DMS79 treated with DMSO at 0.1 percent for 48 hours (cell line): ENCODE data around the gene DDRGK1.
"Not testable (repeated sequence)": the region's sequence is repeated elsewhere in the genome, so short reads cannot be mapped to it uniquely, and the experiment has no call there.

Experiments
- DNase-seq: peaks from one replicate; lab custom pipeline; 2025; lab: John Stamatoyannopoulos, UW

Gene DDRGK1

DNA sequence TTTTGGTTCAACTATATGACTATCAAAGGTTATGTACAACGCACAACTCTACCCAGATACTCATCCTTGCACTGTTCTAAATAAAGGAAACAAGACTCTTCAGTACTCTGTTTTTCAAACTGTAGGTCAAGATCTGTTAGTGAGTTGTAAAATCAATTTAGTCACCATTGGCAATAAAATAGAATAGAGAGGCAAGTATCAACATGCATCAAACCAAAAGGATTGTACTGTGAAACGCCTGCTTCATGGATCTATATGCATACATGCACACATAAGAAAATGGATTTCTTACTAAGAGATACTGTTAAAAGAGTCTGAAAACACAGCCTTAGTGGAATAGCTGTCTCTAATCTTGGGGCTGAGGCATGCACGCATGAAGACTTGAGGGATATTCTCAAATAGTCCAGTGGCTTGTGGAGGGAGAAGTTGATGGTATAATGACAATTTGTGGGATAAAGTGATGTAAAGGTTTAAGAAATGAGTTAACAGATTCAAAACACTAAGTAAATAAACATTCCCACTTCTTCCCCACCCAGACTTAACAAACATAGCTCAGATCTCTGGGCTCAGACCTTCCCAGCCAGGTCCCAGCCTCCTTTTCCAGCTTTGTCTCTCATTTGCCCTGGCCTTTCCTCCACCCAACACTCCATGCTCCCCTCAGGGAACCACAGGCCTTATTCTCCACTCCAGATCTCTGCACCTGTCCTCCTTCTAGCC is 20.4 kb downstream of the DDRGK1 start:
- no peak for DNase-seq

GRCh38 chr20:3182429-3182828 is 22.1 kb downstream of the DDRGK1 start:
- not testable (repeated sequence) for DNase-seq

DNA sequence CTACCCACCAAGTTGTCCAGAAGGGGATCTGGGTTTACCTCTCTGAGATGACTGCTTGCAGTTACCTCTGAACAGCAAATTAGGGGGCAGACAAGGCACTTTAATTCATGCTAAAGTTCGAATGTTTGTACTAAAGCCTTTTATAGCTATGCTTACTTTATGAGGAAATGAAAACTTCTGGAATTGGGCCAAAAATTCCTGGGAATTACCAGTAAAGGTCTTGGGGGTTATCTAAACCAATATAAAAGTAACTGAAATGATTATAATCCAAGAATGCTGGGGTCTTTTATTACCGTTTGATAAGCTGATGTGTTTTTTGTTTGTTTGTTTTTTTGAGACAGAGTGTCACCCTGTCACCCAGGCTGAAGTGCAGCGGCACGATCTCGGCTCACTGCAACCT is 23.2 kb downstream of the DDRGK1 start:
- no peak for DNase-seq

- DNase-seq, result no peak
Measured at GRCh38 chr20:3180319-3180718, 24.2 kb downstream of the DDRGK1 start.

- no peak for DNase-seq
Measured at GRCh38 chr20:3177746-3178485, 26.6 kb downstream of the DDRGK1 start.

GRCh38 chr20:3175270-3175669 is 29.2 kb downstream of the DDRGK1 start:
- no peak for DNase-seq

GRCh38 chr20:3174442-3175261 is 29.8 kb downstream of the DDRGK1 start:
- DNase-seq, result no peak

DNA sequence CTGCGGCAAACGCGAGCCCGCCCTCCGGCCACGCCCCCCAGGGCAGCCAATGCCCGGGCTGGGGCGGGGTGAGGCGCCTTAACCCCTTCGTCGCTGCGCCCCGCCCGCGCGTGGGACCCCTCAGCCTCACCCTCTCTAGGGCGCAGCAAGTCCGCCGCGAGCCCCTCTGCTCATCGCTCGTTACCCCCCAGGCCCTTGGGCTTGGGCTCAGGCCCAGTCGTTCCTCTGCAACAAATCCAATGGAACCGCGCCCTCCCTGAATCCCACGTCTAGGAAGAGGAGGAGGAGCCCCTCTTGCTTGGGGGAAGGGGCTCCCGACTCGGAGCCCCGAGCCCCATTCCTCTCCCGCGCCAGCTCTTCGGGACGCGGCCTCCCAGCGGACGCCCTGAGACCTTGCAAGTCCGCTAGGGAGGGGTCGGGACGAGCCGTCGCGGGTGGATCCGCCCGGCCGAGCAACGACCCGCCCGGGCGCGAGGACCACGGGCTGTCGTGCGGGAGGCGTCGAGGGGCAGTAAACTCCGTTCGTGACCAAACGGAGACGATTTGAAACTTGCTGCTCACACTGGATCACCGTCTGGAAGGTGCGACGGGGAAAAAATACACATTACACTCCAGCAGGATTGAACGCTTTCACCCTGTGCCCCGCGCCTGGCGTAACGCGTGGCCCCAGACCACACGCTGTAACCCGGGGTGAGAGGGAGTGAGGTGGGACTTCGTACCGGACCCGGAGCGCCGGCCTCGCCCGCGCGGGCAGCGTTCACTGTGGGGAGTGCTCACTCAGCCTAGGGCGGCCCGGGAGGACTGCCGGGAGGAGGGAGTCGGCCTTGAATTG is 30.7 kb downstream of the DDRGK1 start:
- DNase-seq, result peak; percentile 63

DNA sequence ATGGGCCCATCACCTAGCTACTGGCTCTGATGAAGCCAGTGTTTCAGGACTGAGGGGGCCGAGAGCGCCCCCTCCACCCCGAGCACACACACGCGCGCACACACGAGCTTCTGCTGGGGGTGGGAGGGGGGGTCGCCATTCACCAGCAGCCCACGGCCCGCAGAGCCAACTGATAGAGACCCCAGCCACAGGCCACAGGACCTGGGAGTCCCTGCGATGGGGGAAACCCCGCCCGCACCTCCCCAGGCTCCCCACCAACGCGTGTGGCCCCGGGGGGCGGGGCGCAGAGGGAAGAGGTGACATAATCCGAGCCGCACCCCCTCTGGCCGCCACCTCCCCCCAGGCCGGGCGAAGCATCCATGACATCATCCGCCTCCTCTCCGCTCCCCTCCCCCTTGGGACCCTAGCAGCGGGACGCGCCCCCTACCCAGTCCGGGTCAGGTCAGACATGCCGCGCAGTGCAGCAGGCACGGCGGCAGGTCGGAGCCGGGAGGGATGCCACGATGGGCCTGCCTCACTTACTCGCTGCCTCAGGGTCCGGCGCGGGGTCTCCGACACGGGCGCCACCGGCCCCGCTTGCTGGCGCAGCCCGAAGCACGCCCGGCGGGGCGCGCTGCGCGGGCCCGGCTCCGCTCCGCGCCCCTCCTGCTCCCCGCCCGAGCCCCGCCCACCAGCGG is 31.4 kb downstream of the DDRGK1 start, which contains the start of gene LZTS3:
TSS of gene LZTS3 (minus strand) at position 617 of the 677 bp plus-strand sequence. CDS start 6,386 bp downstream, outside the sequence.
- DNase-seq, result peak; percentile 5

- no peak for DNase-seq
Measured at GRCh38 chr20:3172126-3172932, 32.2 kb downstream of the DDRGK1 start.

DNA sequence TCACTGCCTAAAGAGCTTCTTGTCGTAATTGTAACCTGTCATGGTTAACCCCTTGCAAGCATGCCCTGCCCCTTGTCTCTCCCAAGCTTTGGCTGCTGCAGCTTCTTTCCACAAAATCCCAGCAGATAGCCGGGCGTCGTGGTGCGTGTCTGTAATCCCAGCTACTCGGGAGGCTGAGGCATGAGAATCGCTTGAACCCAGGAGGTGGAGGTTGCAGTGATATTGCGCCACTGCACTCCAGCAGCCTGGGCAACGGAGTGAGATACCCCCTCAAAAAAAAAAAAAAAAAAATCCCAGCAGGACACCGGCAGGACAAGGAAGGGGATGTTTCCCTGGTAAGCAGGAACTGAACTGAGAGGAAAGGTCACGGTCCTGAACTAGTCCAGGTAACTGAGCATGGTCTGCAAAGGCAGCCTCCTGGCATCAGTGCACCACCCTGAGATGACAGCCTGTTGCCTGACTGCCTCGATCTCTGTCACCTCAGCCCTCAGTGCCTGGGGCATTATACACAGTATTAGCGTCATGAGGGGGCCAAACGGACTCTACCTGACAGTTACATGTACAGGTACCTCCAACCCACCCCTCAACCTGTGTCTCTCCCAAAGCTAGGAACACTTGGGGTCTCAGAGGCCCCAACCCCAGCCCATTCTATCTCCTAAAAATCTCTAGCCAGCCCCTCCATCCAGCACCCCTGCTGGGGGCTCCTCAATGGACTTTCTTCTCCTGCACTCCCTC is 32.9 kb downstream of the DDRGK1 start:
- DNase-seq, result no peak

DNA sequence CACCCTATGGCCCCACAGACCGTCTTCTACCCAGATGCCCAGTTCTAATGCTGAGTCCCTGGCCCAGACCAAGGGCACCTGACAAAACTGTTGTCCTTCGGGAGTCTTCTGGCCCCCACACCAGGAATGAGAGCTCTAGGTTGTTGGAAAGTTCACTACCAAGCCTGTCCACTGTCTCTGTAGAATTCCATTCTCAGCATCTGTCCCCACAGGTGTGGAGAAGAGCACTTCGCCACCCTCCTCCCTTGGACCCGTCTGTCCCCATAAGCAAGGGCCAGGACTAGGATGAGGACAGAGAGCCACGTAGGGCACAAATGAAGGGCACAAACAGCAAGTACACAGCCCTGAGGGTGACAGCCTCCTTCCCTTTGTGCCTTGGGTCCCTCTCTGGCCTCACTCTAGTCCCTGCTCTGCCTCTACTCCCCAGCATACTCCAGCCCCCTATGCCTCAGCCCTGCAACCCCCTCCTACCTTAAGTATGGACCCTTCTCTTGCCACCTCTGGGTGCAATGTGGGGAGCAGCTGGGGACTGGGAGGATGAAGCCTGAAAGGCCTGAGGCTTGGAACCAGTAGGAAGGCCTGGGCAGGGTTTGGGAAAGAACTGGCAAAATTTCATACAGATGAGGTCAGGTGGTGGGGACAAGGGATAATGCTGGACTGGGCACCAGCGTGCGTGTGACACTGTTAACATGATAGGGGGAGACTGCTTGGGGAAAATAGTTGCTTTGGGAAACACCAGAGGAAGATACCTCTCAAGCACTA is 35.5 kb downstream of the DDRGK1 start:
- DNase-seq, result no peak

- no peak for DNase-seq
Measured at GRCh38 chr20:3168079-3168828, 36.2 kb downstream of the DDRGK1 start.

GRCh38 chr20:3167738-3168078 is 36.8 kb downstream of the DDRGK1 start:
- no peak for DNase-seq

DNA sequence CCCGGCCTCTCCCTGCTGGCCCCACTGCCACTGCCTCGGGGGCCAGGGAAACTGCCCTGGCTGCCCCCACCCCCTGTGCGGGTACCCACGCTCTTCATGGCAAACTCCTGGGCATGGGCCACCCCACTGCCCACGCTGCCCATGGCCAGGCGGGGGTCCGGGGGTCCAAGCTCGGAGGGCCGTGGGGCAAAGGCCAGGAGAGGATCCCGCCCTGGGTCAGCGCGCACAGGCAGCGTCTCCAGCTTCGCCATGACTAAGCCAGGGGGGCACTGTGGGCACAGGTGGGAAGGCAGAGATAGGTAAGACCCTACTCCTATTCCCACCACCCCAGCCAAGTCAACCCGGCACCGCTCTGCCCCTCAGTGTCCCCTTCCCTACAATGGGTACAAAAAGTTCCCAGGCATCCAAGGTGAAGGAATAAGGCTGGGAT is 37.6 kb downstream of the DDRGK1 start:
- no peak for DNase-seq

DNA sequence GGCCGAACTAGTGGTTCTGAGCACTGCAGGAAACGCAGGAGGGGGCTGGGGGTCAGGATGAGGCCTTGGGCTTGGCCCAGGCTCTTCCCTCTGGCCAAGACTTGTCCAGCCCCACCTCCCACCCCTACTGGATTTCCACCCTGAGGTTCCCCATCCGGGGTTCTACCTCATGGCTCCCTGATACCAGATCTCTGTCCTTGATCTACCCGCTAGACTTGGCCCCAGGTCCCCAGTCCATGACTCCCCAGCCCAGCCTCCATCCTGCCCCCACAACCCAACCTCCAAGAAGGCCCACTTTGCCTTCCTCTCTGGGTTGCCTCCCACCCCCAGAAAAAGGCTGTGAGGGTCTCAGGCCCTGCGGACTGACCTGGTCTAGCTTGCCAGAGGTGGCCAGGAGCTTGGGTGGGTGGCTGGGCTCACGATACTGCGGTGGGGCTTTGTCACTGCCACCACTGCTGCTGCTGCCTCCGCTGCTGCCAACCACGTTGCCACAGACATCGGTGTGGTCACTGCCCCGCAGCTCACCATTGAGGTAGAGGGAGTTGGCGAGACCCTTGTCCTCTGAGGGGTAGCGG is 38.1 kb downstream of the DDRGK1 start:
- DNase-seq, result no peak

- peak; percentile 72 for DNase-seq
Measured at GRCh38 chr20:3165473-3166337, 38.8 kb downstream of the DDRGK1 start.
